Gastroesophageal sphincter (tissue), 3 donors: ENCODE measurements around the gene PCDHGA12.

ENCODE experiments used
- EP300 ChIP-seq: sonication (generic); formaldehyde crosslinking; IDR thresholded peaks from one replicate; pipeline ENCODE4 v1.6.1; 2017; ENCODE audit warnings: antibody characterized with exemption, mild to moderate bottlenecking
- TF ChIP-seq, protein P1 (sequence below), 4 experiments: fragments of 200-600 bp in 2 of 4; fragments of 450-650 bp in 2 of 4; sonication (generic) in 1 of 4; IDR thresholded peaks; one replicate each; pipeline ENCODE4 v1.5.1; 2017 to 2019; ENCODE audit warnings: antibody characterized with exemption in 4 of 4, mild to moderate bottlenecking in 2 of 4, moderate library complexity in 2 of 4

DNA sequence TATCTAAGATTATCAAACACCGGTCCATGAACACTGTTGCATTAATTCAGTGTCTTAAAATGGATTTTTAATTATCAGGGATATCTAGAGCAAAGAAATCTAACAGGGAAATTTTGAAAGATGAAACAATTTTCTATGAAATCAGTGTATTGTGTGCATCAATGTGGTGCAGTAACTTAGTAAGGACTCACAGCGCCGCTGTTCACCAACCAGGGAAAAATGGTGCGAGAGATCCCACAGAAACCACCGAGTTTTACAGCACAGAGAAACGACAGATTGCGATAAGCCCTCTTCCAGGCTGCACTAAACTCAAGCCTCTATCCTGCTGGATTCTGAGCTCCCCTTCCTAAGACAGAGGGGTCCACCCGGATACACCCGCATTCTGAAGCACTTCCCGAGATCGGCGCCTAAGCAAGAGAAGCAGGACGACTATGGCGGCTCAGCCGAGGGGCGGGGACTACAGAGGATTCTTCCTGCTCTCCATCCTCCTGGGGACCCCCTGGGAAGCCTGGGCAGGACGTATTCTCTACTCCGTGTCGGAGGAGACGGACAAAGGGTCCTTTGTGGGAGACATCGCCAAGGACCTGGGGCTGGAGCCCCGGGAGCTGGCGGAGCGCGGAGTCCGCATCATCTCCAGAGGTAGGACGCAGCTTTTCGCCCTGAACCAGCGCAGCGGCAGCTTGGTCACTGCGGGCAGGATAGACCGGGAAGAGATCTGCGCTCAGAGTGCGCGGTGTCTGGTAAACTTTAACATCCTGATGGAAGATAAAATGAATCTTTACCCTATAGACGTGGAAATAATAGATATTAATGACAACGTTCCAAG is 47.6 kb upstream of the PCDHGA12 start, which contains the start of gene PCDHGA7:
- TF ChIP-seq, protein P1, sequence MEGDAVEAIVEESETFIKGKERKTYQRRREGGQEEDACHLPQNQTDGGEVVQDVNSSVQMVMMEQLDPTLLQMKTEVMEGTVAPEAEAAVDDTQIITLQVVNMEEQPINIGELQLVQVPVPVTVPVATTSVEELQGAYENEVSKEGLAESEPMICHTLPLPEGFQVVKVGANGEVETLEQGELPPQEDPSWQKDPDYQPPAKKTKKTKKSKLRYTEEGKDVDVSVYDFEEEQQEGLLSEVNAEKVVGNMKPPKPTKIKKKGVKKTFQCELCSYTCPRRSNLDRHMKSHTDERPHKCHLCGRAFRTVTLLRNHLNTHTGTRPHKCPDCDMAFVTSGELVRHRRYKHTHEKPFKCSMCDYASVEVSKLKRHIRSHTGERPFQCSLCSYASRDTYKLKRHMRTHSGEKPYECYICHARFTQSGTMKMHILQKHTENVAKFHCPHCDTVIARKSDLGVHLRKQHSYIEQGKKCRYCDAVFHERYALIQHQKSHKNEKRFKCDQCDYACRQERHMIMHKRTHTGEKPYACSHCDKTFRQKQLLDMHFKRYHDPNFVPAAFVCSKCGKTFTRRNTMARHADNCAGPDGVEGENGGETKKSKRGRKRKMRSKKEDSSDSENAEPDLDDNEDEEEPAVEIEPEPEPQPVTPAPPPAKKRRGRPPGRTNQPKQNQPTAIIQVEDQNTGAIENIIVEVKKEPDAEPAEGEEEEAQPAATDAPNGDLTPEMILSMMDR (IDR thresholded peaks at IDR 0.05) = no peak
- TF ChIP-seq EP300 = no peak
